Gastrocnemius medialis (tissue), 4 donors: ENCODE measurements around the gene TTN.

ENCODE experiments used
- CTCF ChIP-seq, 5 experiments: fragments of 450-650 bp in 3 of 5; fragments of 200-600 bp in 2 of 5; sonication (generic) in 2 of 5; IDR thresholded peaks in 4 of 5; conservative IDR thresholded peaks in 1 of 5; 1 replicate in 4 of 5; 2 replicates in 1 of 5; pipeline ENCODE4 v1.5.1; 2016 to 2019; ENCODE audit warnings: antibody characterized with exemption in 5 of 5, mild to moderate bottlenecking in 3 of 5, moderate library complexity in 3 of 5
- POLR2A ChIP-seq, 2 donors: fragments of 450-650 bp; IDR thresholded peaks; one replicate each; pipeline ENCODE4 v1.6.1; 2017; ENCODE audit warnings: antibody characterized with exemption in 2 of 2, mild to moderate bottlenecking in 2 of 2, moderate library complexity in 2 of 2

- TF ChIP-seq POLR2A (IDR thresholded peaks at IDR 0.05) (no peak), CTCF (IDR thresholded peaks at IDR 0.05 in 4 of 5, conservative IDR thresholded peaks at IDR 0.05 in 1 of 5) (no peak)
Observed at GRCh38 chr2:178828486-178828881, 21.3 kb upstream of the TTN start.
